H4 (cell line): ENCODE measurements around the gene PTCH1. TPM values are rescaled to one million over a fixed set of nuclear protein-coding genes. Genes with fewer than 3 reads are reported as not detected.

Source experiments
- DNase-seq: peaks from one replicate; pipeline ENCODE4 v3.0.0-alpha.2; 2015; ENCODE audit warnings: low spot score
- total RNA-seq: library from RNA; depleted of rRNA; stranded (reverse); fragments of >200 nt; shearing (Covaris generic); gene quantifications from 2 replicates; pipeline ENCODE4 v1.2.3, GENCODE V29; 2014

The PTCH1 gene
- total RNA-seq, 1 experiment from 2014 or later, result 7.5 TPM

DNA sequence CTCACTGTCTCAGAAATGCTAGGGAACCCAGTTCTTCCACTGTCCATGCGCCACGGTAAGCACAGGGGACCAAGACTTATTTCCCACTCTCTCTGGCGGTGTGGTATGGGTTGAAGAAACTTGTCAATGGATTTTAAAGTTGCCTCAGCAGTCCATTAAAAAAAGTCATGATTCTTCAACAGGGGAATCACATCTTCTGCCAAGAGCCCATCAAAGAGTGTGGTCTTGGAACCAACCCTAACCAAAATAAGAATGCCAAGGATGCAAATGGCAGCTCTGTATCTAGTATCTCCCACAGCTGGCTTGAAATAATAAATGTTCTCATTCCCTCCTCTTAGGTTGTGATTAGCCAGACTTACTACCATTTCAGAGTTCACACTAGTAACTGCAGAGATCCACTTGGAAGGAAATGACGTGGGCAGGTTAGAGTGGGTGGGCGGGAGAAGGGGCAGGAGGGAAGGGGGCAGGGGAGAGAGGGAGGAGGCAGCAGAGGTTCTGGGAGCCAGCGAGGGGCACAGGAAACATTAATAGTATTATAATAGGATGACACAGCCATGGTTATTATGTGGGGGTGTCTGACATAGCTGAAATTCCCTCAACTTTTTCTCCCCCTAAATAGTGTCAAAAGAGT, 17.6 kb downstream of the PTCH1 start:
- no peak for DNase-seq

- no peak for DNase-seq
Observed at GRCh38 chr9:95498641-95499040, 18.1 kb downstream of the PTCH1 start.

DNA sequence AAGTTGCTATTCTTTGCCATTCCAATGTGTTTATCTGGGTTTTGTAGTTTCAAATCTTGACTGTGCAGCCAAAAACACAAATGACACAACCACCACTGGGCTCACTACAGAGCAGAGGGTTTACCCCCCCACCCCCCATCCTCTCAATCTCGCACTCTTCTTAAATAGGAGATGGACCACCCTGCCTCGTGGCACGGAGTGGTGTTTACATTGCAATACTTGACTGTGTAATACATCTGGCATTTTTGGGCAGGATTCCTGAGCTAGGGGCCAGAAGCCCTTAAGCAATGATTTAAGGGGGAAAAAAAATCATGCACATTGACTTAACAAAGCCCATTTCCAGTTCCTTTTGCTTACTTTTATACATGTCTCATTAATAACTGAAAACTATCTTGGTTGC, 19.0 kb downstream of the PTCH1 start:
- no peak for DNase-seq

GRCh38 chr9:95496687-95497086, 20.1 kb downstream of the PTCH1 start:
- no peak for DNase-seq

DNA sequence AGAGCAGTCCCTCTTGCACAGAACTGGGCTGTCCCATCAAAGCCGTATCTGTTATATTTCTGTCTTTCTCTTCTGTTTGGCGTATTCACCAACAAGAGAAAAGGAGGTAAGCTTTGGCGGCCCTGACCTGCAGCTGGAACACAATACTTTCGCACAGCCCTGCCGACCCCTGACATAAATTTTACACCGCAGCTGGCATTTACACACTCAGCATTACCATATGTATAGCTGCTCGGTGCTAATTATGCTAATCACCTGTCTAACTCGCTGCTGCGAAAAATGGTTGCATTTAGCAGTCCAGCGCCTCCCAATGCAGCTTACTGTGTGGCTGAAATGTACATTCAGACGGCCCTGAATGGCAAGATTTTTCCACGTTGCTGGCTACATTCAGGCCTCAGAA, 20.8 kb downstream of the PTCH1 start:
- DNase-seq, result no peak

GRCh38 chr9:95495529-95495928, 21.2 kb downstream of the PTCH1 start:
- no peak for DNase-seq

DNA sequence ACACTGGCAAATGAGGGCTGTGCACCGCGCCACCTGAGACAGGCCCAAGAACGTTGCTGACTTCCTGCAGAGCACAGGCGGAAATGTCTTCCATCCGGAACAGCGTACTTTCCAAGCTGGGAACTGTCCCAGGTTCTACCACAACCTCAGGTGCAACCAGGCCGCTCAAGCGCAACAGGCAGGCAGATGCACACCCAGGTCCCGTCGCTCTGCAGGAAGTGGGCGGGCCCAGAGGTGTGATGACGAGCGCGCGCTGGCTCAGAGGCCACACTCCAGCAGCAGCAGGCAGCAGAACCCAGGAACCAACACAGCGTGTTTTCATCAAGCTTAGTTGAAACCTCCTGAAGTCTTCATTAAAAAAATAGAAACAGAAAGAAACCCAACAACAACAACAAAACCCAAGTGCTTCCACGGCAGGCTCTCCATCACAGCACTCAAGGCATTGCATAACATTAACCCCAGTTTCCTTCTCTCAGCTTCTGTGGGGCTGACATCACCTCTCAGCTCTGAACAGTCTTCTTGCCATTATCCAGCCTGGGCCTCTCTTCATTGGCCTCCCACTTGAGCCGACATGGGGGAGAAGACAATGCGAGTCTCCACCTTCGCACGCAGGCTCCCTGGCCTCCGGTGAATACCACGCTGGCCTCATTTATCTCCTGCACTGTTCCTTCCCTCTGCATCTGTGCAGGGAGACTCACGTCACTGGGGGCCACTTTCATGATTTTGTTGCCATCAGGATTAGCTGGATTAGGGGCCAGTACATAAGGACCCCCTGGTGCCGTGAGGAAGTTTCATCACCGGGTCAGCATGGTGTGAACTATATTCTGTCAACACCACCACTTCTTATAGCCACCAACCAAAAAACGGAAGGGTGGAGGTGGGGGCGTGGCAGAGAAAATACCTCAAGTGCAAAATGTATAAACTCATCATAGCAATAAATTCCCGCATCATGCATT, 22.1 kb downstream of the PTCH1 start:
- no peak for DNase-seq

DNA sequence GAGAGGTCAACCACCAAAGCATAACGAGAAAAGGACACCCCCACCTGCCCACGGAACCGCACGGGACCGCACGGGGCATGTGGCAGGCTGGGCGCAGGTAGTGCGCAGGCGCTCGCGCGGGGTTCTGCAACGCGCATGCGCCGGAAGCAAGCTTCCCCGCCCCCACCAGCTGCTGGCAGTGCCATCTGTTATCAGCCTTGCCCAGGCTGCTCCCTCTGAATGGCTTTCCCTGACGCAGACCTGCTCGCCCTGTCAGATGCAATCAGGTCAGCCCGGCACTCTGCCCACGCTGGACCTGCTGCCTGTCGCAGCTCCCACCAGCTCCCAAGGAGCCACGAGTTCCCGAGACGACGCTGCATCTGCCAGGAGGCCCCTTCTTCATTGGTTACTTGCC, 22.8 kb downstream of the PTCH1 start:
- no peak for DNase-seq

DNA sequence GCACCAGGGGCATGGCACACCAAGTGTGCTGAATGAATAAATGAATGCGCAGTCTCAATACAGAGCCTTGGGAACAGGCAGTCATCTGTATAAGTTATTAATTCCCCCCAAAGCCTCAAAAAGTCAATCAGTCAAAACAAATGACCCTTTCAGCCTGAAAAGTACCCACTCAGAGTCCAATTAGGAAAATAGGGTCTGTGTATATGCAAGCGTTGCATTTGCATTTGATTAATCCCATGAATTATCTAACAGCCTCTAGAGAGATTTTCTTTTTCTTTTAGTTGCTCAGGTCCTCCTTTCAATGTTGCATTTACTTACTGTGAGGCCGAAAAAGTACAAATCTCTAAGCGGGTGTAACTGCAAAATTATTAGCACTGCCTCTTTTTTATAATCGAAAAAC, 23.4 kb downstream of the PTCH1 start:
- no peak for DNase-seq

- DNase-seq, result no peak
Observed at GRCh38 chr9:95491543-95492320, 25.0 kb downstream of the PTCH1 start.

DNA sequence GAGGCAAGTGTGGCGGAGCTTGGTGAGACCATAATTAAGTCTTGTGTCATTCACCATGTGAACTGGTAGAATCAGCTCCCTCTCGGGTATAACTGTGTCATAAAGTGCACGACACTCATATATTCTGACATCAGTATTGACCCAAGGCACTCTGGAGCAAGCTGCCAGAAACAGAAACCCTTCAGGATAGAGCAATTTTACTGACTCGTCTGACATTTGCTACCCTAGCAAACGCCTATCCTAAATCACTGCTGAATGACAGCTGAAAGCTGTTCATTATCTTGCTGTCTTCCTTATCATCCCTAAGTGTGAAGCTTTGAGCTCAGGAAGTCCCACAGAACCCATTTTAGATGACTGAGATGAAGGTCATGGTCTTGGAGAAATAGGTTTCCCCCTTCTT, 27.8 kb downstream of the PTCH1 start:
- DNase-seq, result no peak

DNA sequence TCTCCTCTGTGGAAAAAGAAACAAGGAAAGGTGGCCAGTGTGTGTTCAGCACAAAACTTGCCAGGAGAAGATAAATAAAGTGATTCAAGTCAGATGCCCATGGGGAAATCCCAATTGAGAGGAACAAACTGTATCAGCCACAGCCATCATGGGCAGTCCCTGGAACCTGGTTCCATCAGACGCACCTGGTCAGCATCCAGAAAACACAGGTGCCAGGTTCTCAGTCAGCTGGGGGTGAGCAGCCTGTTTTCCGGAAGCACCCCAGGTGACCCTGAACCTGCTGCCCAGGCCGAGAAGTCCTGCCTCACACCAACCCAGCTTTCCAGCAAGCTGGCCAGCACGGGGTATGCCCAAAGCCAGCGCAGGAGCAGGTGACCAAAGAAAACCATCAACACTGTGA, 30.5 kb downstream of the PTCH1 start:
- no peak for DNase-seq

DNA sequence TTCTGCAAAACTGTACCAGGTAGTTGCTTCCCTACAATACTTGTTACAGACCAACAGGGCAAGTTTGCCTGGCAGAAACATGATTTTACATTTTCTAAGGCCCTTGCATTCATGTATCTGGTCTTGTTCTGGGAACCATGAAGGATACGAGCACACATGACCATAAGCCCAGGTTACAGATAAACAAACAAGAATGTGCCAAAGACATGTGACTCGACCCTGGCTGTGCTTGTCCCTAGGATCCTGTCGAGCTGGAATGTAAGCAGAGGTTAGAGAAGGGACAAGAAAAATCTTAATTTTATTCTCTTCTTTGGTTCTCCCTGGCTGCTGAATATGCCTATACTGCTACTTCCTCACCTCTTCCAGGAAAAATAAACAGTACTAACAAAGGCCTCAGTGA, 32.5 kb downstream of the PTCH1 start:
- no peak for DNase-seq

DNA sequence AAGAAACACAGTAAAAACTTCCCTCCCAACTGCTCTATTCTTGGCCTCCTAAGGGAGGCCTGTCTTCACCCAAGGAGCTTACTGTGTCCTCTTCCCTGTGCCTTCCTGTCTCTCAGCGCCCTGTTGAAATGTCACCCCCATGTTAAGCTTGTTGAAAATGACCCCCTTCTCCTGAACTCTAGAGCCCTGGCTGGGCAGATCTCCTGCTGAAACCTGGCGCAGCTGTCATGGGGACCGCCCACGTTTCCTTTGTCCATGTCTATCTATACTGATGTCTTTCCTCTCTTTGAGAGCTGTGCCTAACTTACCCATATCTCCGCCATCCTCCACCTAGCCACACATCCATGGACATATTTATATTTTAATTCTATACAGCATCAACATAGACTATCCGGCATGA, 33.3 kb downstream of the PTCH1 start:
- no peak for DNase-seq

- DNase-seq, result no peak
Observed at GRCh38 chr9:95482621-95483020, 34.1 kb downstream of the PTCH1 start.

DNA sequence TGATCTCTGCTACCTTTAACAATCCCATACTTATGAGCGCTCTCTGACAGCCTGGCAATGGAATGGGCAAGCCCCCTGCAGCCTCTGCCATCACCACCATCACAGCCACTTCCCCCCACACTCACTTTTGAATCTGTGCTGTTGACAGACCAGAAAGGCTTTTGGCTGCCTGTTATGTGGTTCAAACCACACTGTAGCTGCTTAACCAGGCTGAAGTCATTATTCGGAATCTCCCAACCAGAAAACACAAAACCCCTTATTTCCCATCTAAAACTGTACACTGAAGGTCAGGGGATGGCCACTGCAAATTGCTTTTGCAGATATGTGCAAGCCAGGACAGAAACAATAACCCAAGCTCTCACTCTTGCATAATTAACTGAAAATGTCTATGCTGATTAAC, 35.8 kb downstream of the PTCH1 start:
- no peak for DNase-seq

GRCh38 chr9:95480346-95480745, 36.4 kb downstream of the PTCH1 start:
- no peak for DNase-seq

DNA sequence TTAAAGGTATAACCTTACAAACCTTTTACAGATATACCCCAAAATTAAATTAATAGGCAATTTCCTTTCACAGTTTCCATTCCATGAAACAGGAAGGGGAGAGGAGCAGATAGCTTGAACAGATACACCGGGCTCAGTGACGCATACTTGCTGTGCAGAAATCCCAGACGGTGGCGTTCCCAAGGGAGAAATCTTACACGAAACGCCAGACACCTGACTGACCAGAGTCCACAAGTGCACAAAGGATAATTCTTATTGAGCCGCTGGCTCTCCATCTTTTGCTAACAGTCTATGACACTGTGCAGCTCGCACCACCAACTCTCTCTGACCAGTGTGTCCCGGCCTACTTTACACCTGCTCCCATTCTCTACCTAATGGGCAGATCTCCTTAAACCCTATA, 37.4 kb downstream of the PTCH1 start:
- DNase-seq, result no peak

GRCh38 chr9:95478335-95478734, 38.4 kb downstream of the PTCH1 start:
- no peak for DNase-seq

DNA sequence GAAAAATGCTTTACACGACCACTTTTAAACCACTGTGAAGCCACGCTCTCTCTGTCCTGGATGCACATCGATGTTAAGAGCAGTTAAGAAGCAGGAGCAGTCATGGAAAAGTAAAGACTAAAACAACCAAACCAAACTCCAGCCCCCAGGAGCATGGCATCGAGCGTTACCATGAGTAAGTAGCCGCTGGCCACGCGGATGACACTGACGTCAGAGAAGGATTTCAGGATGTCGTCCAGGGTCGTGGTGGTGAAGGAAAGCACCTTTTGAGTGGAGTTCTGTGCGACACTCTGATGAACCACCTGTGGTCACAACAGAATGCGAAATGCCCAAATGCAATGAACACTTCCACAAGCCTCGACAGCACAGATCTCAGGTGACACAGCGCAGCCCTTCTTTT, 38.9 kb downstream of the PTCH1 start:
- no peak for DNase-seq

GRCh38 chr9:95477441-95477840, 39.3 kb downstream of the PTCH1 start:
- no peak for DNase-seq

- no peak for DNase-seq
Observed at GRCh38 chr9:95468791-95469190, 48.0 kb downstream of the PTCH1 start.

DNA sequence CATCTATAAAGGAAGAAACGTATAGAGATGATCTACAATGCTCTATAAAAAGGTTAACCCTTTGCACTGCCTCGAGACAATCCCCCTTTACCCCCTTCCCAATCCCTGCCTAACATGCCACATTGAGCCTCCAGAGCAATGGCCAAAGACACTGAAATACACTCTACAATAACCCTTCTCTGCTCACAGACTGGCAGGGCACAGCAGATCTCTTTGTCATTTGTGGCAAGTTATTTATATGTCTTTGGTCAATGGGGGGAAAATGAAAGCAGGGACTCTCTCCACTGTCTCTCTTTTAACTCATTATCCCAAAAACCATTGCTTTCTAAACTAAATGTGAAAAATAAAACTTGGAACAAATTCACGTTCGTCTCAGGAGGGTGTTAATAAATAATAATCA, 51.7 kb downstream of the PTCH1 start:
- no peak for DNase-seq
